ENCODE data around the gene FGD2.

Gene FGD2

DNA sequence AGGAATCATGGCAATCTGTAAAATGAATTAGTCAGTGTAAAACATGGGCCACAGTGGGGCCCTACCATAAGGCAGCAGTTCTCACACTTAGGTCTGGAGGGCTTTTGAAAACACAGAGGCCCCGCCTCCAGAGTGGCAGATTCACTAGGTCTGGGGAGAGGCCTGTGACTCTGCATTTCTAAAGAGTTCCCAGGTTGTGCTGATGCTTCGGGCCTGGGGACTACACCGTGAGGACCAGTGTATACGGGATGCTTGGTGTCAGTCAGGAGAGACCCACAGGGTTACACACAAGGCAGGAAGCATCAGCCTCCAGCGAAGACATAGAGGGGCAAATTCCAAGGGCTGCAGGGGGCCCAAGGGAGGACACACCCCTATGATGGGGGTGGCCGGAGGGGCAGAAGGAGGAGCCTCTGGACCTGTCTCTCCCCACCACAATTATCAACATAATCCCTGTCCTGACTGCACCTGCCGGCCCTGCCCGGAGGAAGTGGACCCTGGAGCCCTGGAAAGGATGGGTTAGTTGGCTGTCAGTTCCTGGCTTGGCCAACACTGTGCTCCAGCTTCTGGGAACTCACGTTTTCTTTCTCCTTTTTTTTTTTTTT, 46.7 kb downstream of the FGD2 start:
- H3K4me3 ChIP-seq (ENCODE audit: low read depth, low read length), result no peak overlapping the region
- TF ChIP-seq, protein P1, sequence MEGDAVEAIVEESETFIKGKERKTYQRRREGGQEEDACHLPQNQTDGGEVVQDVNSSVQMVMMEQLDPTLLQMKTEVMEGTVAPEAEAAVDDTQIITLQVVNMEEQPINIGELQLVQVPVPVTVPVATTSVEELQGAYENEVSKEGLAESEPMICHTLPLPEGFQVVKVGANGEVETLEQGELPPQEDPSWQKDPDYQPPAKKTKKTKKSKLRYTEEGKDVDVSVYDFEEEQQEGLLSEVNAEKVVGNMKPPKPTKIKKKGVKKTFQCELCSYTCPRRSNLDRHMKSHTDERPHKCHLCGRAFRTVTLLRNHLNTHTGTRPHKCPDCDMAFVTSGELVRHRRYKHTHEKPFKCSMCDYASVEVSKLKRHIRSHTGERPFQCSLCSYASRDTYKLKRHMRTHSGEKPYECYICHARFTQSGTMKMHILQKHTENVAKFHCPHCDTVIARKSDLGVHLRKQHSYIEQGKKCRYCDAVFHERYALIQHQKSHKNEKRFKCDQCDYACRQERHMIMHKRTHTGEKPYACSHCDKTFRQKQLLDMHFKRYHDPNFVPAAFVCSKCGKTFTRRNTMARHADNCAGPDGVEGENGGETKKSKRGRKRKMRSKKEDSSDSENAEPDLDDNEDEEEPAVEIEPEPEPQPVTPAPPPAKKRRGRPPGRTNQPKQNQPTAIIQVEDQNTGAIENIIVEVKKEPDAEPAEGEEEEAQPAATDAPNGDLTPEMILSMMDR (IDR thresholded peaks at IDR 0.05; ENCODE audit: low read depth, low read length), result no peak

DNA sequence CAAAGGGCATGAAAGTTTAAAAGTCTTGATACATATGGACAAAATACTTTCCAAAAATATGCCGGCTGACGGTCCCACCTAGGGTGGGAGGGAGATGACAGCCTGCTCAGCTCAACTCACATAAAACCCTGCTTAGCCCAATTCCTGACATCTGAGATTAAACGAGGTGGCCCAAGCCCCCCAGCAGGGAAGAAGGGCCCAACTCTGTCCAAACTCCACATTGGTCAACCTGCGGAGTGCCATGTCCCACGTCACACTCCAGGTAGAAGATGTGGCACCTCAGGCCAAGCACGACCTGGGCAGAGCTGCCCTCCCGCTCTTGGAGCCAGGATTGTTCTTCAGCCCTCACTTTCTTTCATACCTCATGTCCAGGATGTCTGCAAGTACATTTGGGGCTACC, 48.2 kb downstream of the FGD2 start:
- H3K4me3 ChIP-seq (ENCODE audit: low read depth, low read length), result no peak overlapping the region
- TF ChIP-seq, protein P1 (IDR thresholded peaks at IDR 0.05; ENCODE audit: low read depth, low read length), result no peak

- TF ChIP-seq, protein P1 (IDR thresholded peaks at IDR 0.05; ENCODE audit: low read depth, low read length), result no peak
- H3K4me3 ChIP-seq (ENCODE audit: low read depth, low read length), result no peak overlapping the region
Measured at GRCh38 chr6:37054171-37054570, 48.7 kb downstream of the FGD2 start.

- TF ChIP-seq, protein P1 (IDR thresholded peaks at IDR 0.05; ENCODE audit: low read depth, low read length), result no peak
- H3K4me3 ChIP-seq (ENCODE audit: low read depth, low read length), result no peak overlapping the region
Measured at GRCh38 chr6:37054580-37054979, 49.1 kb downstream of the FGD2 start.

DNA sequence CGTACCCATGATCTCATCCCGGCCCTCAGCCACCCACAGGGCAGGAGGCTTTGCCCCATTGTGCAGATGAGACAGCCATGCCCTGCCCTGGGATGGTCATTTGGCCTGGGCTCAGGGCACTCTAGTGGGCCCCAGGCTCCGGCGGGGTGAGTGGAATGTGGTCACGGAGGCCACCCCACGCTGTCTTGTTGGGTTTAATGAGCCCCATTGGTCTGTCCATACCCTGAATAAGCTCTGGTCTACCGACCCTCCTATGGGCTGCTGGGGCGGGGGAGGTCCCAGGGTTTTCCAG, 50.6 kb downstream of the FGD2 start:
- no peak overlapping the region for H3K4me3 ChIP-seq (ENCODE audit: low read depth, low read length)
- TF ChIP-seq, protein P1 (IDR thresholded peaks at IDR 0.05; ENCODE audit: low read depth, low read length), result no peak

- no peak overlapping the region for H3K4me3 ChIP-seq (ENCODE audit: low read depth, low read length)
- TF ChIP-seq, protein P1 (IDR thresholded peaks at IDR 0.05; ENCODE audit: low read depth, low read length), result no peak
Measured at GRCh38 chr6:37056439-37057127, 51.1 kb downstream of the FGD2 start.

- TF ChIP-seq, protein P1 (IDR thresholded peaks at IDR 0.05; ENCODE audit: low read depth, low read length), result no peak
- no peak overlapping the region for H3K4me3 ChIP-seq (ENCODE audit: low read depth, low read length)
Measured at GRCh38 chr6:37057128-37057471, 51.6 kb downstream of the FGD2 start.

All from WI38 (cell line).